GM13976 (cell line): ENCODE results near the gene NEURL2.

Experiments used
- DNase-seq: peaks from one replicate; pipeline ENCODE4 v3.0.0; 2012; ENCODE audit warnings: low spot score
- CTCF ChIP-seq: IDR thresholded peaks from 2 replicates; pipeline ENCODE4 v1.5.1; 2012; ENCODE audit warnings: borderline replicate concordance, mild to moderate bottlenecking; ENCODE audit not compliant: insufficient read depth; ENCODE audit errors: extremely low read depth, missing control alignments, control extremely low read depth
- in situ Hi-C: fragments of 300-500 bp; cut with MboI; formaldehyde crosslinking; loops from one replicate; pipeline ENCODE4 v1.12.0; 2022; ENCODE audit warnings: low sequenced_read_pairs, mixed read lengths, inconsistent platforms; ENCODE audit not compliant: unreplicated experiment

Gene NEURL2

GRCh38 chr20:45840700-45841198 is 50.3 kb downstream of the NEURL2 start:
- DNase-seq, result no peak
- TF ChIP-seq CTCF, result no peak
- in situ Hi-C loops, result no loop called here
